Measurements from ENCODE around the gene JPH3.
"Not testable (repeated sequence)": the region's sequence is repeated elsewhere in the genome, so short reads cannot be mapped to it uniquely, and the experiment has no call there.

JPH3 gene

GRCh38 chr16:87701078-87701460 lies 98.8 kb downstream of the JPH3 start:
- DNase-seq = no peak

DNA sequence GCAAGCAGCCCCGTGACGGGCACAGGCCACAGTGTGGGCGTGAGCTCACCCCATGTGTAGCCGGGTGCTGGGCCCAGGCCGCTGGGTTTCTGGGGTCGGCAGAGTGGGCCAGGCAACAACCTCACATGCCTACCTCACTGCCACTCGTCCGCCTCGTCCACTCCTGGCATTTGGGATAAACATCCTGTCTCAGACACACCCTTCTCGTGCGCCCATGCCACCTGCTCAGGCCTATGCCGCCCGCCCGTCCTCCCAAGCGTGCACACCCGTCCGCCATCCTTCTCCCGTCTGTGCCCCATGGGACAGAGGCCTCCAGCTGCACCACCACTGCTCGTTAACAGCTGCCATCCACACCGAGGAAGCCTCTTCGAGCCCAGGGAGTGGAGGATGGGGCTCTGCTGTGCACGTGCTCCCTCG lies 99.2 kb downstream of the JPH3 start:
- DNase-seq = no peak

GRCh38 chr16:87702325-87702811 lies 100.1 kb downstream of the JPH3 start:
- DNase-seq = peak; percentile 54

GRCh38 chr16:87703071-87703470 lies 100.8 kb downstream of the JPH3 start:
- DNase-seq = no peak

GRCh38 chr16:87703835-87704375 lies 101.6 kb downstream of the JPH3 start:
- no peak for DNase-seq

GRCh38 chr16:87704754-87705353 lies 102.5 kb downstream of the JPH3 start:
- DNase-seq = no peak

DNA sequence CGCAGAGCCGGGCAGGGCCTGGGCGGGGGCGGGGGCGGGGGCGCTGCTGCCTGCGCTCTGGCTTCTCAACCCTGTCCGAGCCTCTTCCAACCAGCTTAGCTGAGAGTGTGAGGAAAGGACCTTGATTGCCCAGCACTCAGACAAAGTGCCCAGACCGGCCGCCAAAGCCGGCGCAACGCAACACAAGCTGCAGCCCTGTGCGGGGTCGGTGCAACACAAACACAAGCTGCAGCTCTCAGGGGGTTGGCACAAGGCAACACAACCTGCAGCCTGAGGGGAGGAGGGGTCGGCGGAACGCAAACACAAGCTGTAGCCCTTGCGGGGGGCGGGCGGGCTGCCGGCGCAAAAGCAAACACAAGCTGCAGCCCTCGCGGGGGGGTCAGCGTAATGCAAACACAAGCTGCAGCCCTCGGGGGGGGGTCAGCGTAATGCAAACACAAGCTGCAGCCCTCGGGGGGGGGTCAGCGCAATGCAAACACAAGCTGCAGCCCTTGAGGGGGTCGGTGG lies 103.5 kb downstream of the JPH3 start:
- no peak for DNase-seq

GRCh38 chr16:87706278-87707000 lies 104.1 kb downstream of the JPH3 start:
- DNase-seq = no peak

DNA sequence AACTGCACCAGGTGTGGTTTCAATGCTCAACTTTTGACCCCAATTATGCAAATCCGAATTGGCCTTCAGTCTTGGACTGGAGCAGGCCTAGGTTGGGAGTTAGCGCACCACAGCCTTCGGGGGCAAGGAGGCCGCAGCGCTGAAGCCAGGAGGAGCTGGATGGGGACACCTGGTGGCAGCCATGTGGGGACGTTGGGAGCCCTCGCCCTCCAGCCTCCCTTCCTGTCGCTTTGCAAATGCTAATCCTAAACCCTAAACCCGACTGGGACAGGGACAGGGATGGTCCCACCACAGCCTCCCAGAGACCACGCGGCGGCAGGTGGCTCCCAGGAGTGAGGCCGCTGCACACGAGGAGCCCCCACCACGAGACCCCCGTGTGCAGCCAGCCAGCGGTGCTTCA lies 104.8 kb downstream of the JPH3 start:
- DNase-seq = no peak

DNA sequence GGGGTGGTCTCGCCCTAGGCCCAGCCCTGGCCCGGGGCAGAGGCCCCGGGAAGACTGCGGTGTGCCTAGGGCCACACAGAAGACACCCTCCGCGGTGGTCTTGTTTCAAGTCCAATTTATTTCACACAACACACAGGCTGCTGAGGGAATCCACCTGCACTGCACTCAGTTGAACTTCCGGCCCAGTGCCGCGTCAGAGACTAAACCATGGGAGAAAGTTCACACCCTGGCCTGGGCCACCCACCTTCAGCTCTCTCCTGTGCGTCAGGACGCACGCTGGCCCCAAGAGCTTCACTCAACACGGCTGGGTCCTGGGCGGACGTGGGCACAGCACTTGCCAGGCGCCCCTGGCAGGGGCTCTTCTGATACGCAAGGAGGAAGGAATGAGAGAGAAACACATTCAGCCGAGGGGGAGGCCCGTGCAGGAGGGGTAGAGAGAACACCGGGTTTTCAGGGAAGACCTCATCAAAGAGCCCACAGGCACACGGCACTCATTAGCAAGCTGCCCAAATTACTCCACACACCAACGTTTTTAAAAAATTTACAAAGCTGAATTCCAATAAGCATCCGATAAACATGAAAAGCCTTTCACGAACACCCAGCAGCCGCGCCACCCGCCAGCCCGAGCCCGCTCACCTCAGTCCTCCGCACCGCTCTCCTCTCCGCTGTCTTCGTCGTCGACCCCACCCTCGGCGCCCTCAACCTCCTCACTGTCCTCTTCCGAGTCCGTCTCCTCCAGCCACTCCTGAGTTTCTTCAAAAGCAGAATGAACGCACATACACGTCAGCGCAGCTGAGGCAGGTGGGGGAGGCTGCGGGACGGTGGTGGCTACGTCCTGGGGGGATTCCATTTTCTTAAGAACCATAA lies 105.6 kb downstream of the JPH3 start:
- DNase-seq = no peak

- no peak for DNase-seq
Measured at GRCh38 chr16:87708881-87709638, 106.8 kb downstream of the JPH3 start.

DNA sequence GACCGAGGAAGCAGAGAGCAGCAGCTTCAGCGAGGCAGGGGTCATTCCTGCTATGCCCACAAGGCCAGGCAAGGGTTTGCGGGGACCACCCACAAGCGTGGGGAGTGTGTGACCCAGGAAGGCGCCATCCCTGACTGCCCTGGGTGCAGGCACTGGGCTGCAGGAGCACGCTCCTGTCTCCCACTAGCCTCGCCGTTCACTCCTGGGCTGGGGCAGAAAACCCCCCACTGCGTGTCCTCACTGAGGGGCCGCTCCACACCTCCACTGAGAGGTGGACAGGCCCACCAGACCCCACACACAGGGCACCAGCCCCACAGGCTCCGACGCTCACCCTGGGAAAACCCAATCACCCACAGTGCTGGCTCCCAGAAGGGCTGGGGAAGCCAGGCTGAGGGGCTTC lies 107.4 kb downstream of the JPH3 start:
- no peak for DNase-seq

- DNase-seq = no peak
Measured at GRCh38 chr16:87710887-87711286, 108.6 kb downstream of the JPH3 start.

- no peak for DNase-seq
Measured at GRCh38 chr16:87712184-87712762, 110.0 kb downstream of the JPH3 start.

GRCh38 chr16:87713451-87714229 lies 111.3 kb downstream of the JPH3 start:
- DNase-seq = no peak

GRCh38 chr16:87715231-87715630 lies 112.9 kb downstream of the JPH3 start:
- no peak for DNase-seq

- no peak for DNase-seq
Measured at GRCh38 chr16:87715658-87716057, 113.3 kb downstream of the JPH3 start.

GRCh38 chr16:87718831-87719230 lies 116.5 kb downstream of the JPH3 start:
- not testable (repeated sequence) for DNase-seq

DNA sequence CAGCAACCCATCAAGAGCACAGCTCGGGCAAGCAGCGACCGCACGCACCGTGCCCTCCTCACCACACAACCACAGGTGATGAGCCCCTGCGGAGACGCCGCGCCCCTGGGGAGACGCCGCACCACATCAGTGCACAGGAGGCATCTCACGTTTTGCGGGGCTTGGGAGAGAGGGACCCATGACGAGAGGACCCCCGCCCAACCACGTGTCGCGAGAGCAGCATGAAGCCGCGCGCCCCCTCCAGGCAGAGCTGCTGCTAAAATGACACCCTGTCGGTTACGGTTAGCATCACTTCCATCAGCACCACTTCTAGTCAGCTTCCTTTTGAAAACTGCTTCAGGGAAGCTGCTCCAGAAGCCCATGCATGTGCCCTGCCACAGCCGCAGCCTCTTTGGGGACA lies 118.1 kb downstream of the JPH3 start:
- no peak for DNase-seq

DNA sequence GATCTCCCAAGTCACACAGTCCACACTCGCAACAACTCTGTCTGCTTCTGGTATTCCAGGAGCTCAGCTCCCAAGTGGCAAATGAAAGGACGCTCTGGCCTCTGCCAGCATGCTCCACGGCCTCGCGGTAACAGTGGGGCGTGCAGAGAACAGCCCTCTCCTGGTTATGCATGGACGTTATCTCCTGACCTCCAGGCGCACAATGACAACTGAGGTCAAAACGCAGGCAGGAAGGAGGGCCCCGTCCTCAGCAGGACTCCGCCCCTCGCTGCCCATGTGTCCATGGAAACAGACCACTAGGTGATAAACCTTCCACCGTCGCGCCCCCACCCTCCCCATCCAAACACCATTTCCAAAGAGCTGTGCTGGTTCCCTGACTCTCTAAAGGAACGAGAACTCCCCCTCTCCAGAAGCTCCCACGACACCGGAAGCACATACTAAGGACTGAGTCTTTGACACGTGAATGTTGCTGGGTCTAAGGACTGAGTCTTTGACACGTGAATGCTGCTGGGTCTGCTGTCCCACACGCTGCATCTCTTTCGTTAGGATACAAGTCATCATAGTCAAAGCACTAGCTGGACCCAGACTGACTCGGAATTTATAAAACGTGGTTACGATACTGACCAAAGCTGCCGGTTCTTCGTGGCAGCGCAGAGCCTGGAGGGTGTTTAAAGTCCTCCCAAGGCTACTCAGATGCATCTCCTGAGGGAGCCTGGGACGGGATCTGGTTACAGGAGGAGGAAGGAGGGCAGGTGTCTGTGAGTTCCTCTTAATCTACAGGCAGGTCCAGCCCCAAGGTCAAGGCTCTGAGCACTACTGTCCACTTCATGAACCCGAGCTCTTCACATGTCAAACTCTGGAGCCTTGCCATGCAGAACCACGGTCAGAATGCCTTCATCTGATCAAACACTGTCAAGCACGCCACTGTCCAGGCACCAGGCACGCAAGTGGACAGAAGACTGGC lies 119.6 kb downstream of the JPH3 start:
- DNase-seq = no peak
